Stimulated activated memory B cell treated with anti-CD40 and anti-IgM and Interleukin-4, amounts not matched to agents 10 μg/mL and 1 μg/mL and 100 μg/mL, for 72 hours (primary cell): ENCODE measurements around the gene FBXO3.
A peak's percentile ranks its signal among the peaks of the same experiment; 100 is the strongest.

ENCODE experiments used
- ATAC-seq: fragments of 150-1000 bp; cut with Tn5 transposase; 2 replicates; pipeline ENCODE4 v1.10.0; 2021
- H3K27ac Mint-ChIP-seq: one replicate; pipeline ENCODE4 v1.8.0; 2022; ENCODE audit warnings: mild to moderate bottlenecking, mixed read lengths
- H3K27me3 Mint-ChIP-seq: one replicate; pipeline ENCODE4 v1.8.0; 2022; ENCODE audit warnings: mixed read lengths
- H3K36me3 Mint-ChIP-seq: one replicate; pipeline ENCODE4 v1.8.0; 2022; ENCODE audit warnings: mixed read lengths
- H3K4me1 Mint-ChIP-seq: one replicate; pipeline ENCODE4 v1.8.0; 2022; ENCODE audit warnings: mixed read lengths
- H3K4me3 Mint-ChIP-seq: one replicate; pipeline ENCODE4 v1.8.0; 2022; ENCODE audit warnings: mild to moderate bottlenecking, moderate library complexity, mixed read lengths
- H3K9me3 Mint-ChIP-seq: one replicate; pipeline ENCODE4 v1.8.0; 2022; ENCODE audit warnings: mixed read lengths

The FBXO3 gene

DNA sequence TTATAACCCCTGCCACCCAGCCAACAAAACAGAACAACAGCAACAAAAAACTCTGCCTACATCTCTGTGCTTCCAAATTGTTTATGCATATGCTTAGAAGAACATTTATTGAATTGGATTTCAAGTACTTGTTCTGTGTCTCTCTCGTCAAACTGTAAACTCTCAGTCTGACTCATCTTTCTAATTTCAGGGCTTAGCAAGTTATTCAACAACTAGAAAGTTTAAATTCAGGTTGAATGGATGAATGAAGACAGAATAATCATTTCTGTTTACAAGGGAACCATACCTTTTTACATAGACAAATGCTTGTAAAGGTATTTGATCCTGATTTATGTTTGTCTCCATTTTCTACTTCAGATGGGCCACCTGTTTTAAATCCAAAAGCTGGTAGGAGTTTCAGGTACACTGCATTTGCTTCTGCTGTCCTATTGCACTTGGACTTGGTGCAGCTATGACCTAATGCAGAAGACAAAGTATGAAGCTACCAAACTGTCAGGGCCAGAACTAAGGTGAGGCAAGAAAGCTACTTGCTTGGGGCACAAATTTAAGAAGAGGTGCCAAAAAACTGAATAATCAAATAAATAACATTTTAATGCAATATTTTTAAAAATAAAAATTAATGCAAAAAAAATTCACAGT is 1.6 kb upstream of the FBXO3 start:
- Mint-ChIP-seq H3K27me3 (peaks cover 27% of the 10 kb centered on the region), H3K4me3 (peak overlapping the region; percentile 99), H3K4me1 (peaks cover 39% of the 10 kb centered on the region), H3K36me3 (no peaks in the 10 kb centered on the region), H3K27ac (no peak overlapping the region), H3K9me3 (no peaks in the 10 kb centered on the region)
- ATAC-seq: no peak

DNA sequence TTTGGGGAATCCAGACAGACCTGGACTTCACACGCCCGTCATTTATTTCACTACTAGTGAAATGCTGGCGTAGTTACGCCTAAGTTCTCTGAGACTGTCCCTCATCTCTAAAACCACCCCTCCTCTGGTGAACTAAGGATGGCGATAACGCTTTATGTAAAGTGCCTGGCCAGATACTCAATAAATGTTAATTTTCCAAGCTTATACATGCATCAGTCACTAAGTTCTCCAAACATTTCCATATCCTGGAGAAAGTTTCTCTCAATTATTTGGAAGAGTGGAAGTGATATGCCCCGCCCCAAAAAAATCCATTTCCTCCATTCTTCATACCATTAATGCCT is 1.1 kb upstream of the FBXO3 start:
- Mint-ChIP-seq H3K27me3 (peaks cover 26% of the 10 kb centered on the region), H3K4me3 (peak overlapping the region; percentile 99), H3K36me3 (peaks cover 1% of the 10 kb centered on the region), H3K4me1 (peaks cover 41% of the 10 kb centered on the region), H3K27ac (peak overlapping the region; percentile 82), H3K9me3 (no peaks in the 10 kb centered on the region)
- ATAC-seq: no peak

DNA sequence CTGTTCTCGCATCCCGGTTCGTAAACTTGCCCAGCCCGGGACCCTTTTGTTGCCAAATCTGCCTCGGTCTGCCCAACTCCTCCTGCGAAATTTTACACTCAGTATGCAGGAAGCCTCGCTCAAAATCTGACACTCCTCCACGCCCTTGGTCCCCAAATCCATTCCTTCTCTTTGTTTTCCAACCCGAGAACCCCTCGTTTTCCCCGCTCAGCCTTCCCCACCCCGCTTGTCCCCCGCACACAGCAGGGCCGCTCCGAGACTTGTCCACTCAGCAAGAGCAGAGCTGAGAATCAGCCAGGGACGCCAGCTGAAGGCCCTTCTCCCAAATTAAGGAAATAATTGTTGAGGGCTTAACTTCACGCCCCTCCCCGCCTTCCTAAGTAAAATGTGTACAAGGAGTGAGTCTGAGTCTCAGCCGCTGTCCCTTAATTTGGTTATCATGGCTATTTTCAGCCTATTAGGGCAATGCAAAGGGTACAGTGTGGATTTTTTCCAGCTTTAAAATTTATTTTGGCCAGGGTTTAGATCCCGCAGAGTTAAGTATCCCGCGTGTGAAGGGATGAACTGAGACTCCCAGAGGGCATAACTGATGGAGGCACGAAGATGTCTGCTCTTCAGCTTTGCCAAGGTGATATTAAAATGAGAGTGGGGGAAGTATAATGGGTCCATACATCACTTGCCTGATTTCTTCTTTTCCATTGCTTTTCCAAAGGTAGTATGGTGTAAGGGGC is 581 bp upstream of the FBXO3 start:
- H3K9me3 Mint-ChIP-seq: no peaks in the 10 kb centered on the region
- H3K27ac Mint-ChIP-seq: peak overlapping the region; percentile 82
- H3K4me3 Mint-ChIP-seq: peak overlapping the region; percentile 99
- peaks cover 46% of the 10 kb centered on the region for H3K4me1 Mint-ChIP-seq
- peak; percentile 3 for ATAC-seq
- peaks cover 7% of the 10 kb centered on the region for H3K36me3 Mint-ChIP-seq
- peaks cover 20% of the 10 kb centered on the region for H3K27me3 Mint-ChIP-seq

DNA sequence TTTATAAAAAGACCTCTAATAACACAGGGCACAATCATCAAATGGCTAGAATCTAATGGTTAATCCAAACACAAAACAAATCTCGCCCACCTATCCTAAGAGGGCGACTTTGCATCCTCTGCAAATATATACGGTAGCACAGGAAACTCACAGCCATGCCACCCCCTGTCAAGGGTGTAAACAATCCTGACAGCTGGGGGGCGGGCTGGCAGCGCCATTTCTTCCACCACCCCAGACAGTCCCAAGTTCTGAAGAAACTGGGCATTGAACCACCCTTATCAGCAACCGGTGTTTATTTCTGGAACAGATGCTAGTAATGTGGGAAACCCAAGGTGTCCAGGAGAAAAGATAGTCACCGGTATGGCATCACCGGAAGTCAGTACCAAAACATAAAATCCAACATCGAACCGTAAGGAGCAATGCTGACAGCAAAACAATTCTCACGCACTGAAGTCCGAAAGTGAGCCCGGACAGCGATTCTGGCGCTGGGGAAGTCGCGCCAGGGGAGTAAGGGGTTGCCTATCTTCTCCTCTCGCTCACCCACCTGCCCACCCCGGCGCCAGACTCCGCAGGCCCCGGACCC is 825 bp downstream of the FBXO3 start:
- no peak for ATAC-seq
- Mint-ChIP-seq H3K9me3 (no peaks in the 10 kb centered on the region), H3K4me1 (peaks cover 50% of the 10 kb centered on the region)

DNA sequence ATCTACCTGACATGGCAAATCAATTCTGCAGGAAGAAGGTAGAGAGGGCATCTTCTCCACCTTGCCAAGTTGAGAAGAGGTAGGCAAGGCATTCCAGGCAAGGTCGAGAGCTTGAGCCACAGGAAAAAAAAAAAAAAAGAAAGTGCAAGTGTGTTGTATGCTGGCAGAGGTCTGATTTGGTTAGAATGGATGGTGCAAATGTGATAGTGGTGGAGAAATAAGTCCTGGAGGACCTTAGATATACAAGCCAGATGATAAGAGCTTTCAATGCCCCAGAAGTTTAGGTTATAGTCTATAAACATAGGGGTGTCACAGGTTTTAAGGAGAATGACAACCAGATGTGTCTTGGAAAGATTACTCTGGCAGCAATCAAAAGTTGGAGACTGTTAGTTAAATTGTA is 1.4 kb downstream of the FBXO3 start:
- ATAC-seq: no peak
- Mint-ChIP-seq H3K4me3 (peak overlapping the region; percentile 35), H3K27me3 (peaks cover 8% of the 10 kb centered on the region), H3K9me3 (no peaks in the 10 kb centered on the region), H3K36me3 (peaks cover 14% of the 10 kb centered on the region), H3K4me1 (peaks cover 50% of the 10 kb centered on the region), H3K27ac (no peak overlapping the region)

More for the DNA sequence above, 825 bp downstream of the FBXO3 start:
- H3K4me3 Mint-ChIP-seq: peak overlapping the region; percentile 99
- peaks cover 14% of the 10 kb centered on the region for H3K36me3 Mint-ChIP-seq
- peaks cover 13% of the 10 kb centered on the region for H3K27me3 Mint-ChIP-seq
- H3K27ac Mint-ChIP-seq: peak overlapping the region; percentile 82

DNA sequence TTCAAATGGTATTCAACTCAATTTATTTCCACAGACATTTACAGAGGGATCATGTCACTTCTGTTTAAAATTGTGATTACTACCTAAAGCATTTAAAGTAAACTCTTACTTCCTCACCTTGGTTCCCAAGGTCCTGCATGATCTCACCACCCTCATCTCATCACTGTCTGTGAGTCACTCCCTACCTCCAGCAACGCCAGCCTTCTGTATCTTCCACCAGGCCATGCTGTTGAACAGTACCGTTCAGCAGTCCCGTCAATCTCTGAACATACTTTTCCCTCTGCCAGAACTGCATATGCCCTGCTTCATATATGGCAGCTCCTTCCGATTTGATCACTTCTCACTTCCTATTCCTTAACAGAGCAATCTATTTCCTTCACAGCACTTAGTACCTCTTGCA is 2.0 kb downstream of the FBXO3 start:
- H3K9me3 Mint-ChIP-seq: no peaks in the 10 kb centered on the region
- H3K36me3 Mint-ChIP-seq: peaks cover 14% of the 10 kb centered on the region
- H3K27me3 Mint-ChIP-seq: peaks cover 8% of the 10 kb centered on the region
- ATAC-seq: no peak
- H3K4me3 Mint-ChIP-seq: peak overlapping the region; percentile 35
- peaks cover 50% of the 10 kb centered on the region for H3K4me1 Mint-ChIP-seq
- no peak overlapping the region for H3K27ac Mint-ChIP-seq

DNA sequence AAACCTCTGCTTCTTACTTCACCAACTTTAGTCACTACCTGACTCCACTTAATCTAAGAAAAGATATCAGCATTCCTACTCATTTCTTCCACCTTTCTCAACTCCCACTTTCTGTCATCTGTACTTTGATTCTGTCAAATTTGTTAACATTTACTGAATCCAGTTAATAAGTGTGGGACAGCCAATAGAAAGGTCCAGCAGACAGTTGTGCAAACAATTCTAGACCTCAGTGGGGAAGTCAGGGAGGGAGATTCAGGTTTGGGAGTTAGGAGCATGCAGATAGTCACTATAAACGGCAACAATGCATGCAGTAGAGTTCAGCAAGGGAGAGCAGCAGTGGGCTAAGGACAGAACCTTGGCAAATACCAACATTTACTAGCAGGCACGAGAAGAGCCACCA is 4.1 kb downstream of the FBXO3 start:
- Mint-ChIP-seq H3K36me3 (peaks cover 32% of the 10 kb centered on the region), H3K27ac (no peak overlapping the region), H3K9me3 (no peaks in the 10 kb centered on the region), H3K4me1 (peaks cover 42% of the 10 kb centered on the region), H3K27me3 (no peaks in the 10 kb centered on the region), H3K4me3 (no peak overlapping the region)
- ATAC-seq: no peak

DNA sequence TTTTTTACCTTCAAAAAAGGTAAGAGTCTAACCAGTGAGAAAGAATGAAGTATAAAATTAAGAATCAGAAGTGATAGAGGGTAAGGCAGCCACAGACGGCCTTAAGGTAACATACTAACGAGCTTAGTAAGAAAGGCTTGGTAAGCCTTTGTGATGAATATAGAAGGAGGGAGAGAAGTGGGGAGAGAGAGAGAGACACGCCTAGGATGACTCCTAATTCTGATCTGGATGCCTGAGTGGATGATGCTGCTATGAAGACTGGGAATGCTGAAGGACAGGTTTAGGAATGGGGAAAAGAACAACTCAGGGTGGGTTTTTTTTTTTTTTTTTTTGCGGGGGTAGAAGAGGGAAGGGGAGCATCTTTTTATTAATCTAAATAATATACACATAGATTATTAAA is 4.8 kb downstream of the FBXO3 start:
- H3K4me3 Mint-ChIP-seq: no peak overlapping the region
- peaks cover 39% of the 10 kb centered on the region for H3K36me3 Mint-ChIP-seq
- H3K27ac Mint-ChIP-seq: no peak overlapping the region
- no peaks in the 10 kb centered on the region for H3K9me3 Mint-ChIP-seq
- ATAC-seq: no peak
- peaks cover 35% of the 10 kb centered on the region for H3K4me1 Mint-ChIP-seq
- H3K27me3 Mint-ChIP-seq: no peaks in the 10 kb centered on the region

DNA sequence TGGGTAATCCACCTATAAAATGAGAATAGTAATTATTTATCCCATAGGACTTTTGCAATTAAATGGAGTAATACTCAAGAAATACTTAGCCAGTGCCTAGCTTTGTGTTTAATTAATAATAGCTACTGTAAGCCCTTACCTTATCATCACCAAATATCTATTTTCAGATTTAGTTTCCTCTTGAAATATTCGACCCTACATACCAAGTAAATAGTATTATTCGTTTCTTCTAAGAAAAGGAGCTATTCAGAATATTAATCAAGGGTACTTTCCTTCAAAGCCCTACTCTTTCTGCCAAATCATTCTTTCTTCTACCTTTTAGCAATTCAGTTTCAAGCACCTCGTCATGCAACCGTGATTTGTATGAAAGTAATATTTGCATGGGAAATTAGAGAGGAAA is 6.7 kb downstream of the FBXO3 start:
- ATAC-seq: no peak
- no peak overlapping the region for H3K27ac Mint-ChIP-seq
- H3K36me3 Mint-ChIP-seq: peaks cover 57% of the 10 kb centered on the region
- H3K4me3 Mint-ChIP-seq: no peak overlapping the region
- peaks cover 21% of the 10 kb centered on the region for H3K4me1 Mint-ChIP-seq
- no peaks in the 10 kb centered on the region for H3K9me3 Mint-ChIP-seq
- no peaks in the 10 kb centered on the region for H3K27me3 Mint-ChIP-seq

DNA sequence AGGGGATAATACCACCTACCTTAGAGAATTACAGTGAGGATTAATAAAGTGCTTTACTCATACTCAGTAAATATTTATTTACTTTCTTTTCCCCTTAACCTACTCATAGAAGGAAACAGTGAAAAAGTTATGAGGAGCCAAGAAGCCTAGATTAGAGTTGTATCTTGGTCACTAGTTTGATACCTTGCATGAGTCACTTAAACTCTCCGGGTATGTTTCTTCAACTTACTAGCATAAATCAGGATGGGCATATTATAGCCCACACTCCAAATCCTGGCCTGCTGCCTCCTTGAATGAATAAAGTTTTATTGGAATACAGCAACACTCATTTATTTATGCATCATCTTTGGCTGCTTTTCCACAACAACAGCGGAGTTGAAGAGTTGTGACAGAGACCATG is 8.2 kb downstream of the FBXO3 start:
- no peak overlapping the region for H3K4me3 Mint-ChIP-seq
- H3K27me3 Mint-ChIP-seq: no peaks in the 10 kb centered on the region
- H3K27ac Mint-ChIP-seq: no peak overlapping the region
- no peaks in the 10 kb centered on the region for H3K9me3 Mint-ChIP-seq
- no peak for ATAC-seq
- peaks cover 68% of the 10 kb centered on the region for H3K36me3 Mint-ChIP-seq
- H3K4me1 Mint-ChIP-seq: peaks cover 21% of the 10 kb centered on the region

DNA sequence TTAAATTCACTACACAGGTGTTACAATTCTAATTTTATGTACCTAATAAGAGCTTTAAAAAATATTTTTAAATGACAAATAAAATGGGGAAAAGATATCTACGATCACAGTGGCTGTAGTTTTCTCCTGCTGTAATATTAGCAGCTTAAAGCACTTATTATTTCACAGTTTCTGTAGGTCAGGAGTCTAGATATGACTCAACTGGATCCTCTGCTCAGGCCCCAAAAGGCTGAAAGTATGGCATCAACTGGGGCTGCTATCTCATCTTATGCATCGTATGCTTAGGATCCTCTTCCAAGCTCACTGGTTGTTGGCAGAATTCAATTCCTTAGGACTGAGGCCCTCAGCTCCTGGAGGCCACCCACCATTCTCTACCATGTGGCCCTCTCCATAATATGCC is 12.8 kb downstream of the FBXO3 start:
- no peaks in the 10 kb centered on the region for H3K27me3 Mint-ChIP-seq
- no peaks in the 10 kb centered on the region for H3K9me3 Mint-ChIP-seq
- peaks cover 76% of the 10 kb centered on the region for H3K36me3 Mint-ChIP-seq
- H3K27ac Mint-ChIP-seq: no peak overlapping the region
- peaks cover 23% of the 10 kb centered on the region for H3K4me1 Mint-ChIP-seq
- ATAC-seq: no peak
- H3K4me3 Mint-ChIP-seq: no peak overlapping the region

DNA sequence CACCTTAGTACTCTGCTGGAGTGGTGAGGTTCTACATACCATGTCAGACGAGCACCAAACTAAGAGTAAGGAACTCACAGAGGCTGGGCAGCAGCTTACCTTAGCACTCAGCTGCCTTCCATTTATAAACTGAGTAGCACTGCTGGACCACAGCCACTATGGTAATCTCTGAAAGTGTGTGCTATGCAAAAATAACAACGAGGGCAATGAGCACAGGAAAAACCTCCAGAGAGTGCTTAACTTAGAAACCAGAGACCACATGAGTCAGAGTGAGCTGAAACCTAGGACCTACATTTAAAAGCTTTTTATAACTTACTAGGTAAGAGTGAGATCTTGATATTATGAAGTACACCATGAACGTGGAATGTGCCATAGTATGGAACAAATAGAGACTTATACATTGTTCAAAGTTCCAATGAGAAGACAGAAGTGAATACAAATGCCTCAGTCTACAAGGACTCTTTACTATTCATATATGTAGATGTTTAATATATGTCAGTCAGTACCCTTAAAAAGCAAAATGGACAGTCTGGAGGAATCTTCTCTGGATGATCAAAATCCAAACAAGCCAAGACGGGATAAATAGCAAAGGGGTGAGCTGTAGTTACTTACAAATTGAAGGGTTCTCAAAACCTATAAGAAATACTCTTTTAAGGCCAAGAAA is 20.9 kb downstream of the FBXO3 start:
- no peak overlapping the region for H3K4me3 Mint-ChIP-seq
- no peaks in the 10 kb centered on the region for H3K27me3 Mint-ChIP-seq
- H3K27ac Mint-ChIP-seq: peak overlapping the region; percentile 49
- ATAC-seq: peak; percentile 41
- no peaks in the 10 kb centered on the region for H3K9me3 Mint-ChIP-seq
- H3K36me3 Mint-ChIP-seq: peaks cover 13% of the 10 kb centered on the region
- no peaks in the 10 kb centered on the region for H3K4me1 Mint-ChIP-seq

DNA sequence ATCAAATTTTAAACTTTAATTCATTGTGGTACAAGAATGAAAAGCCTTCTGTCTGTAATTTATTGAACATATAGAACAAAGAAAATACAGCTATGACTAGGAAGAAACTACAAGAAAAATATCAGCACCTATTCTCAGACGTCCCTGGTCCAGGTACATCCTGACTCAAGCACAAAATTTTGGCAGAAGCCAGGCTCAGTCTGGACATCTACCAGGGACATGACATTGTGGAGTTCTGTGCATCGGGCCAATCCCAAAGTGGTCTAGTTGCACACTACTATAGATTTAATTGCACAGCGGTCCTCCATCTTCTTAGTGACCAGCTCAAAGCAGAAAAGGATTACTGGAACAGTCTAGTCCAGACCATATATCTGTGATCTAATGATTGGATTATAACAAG is 22.4 kb downstream of the FBXO3 start:
- no peak for ATAC-seq
- H3K9me3 Mint-ChIP-seq: no peaks in the 10 kb centered on the region
- H3K4me1 Mint-ChIP-seq: no peaks in the 10 kb centered on the region
- no peaks in the 10 kb centered on the region for H3K27me3 Mint-ChIP-seq
- H3K4me3 Mint-ChIP-seq: no peak overlapping the region
- peaks cover 10% of the 10 kb centered on the region for H3K36me3 Mint-ChIP-seq
- no peak overlapping the region for H3K27ac Mint-ChIP-seq

DNA sequence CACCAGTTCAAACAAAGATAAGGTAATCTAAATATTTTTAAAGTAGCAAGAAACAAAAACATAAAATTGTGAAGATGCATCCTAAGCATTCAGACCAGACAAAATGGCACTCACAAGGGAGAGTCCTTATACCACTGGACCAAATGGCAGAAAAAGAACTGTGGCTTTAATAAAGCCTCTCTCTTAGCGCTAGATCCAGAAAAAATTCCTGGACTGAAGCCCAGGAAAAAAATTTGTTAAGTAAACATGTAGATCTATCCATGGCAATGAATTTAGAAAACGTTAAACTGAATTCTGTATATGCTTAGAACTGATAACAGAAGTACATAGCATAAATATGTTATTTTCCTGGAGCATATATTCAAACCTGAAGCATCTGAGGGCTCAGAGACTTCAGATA is 26.3 kb downstream of the FBXO3 start:
- peaks cover 13% of the 10 kb centered on the region for H3K36me3 Mint-ChIP-seq
- no peaks in the 10 kb centered on the region for H3K4me1 Mint-ChIP-seq
- ATAC-seq: no peak
- no peaks in the 10 kb centered on the region for H3K9me3 Mint-ChIP-seq
- no peak overlapping the region for H3K27ac Mint-ChIP-seq
- H3K27me3 Mint-ChIP-seq: no peaks in the 10 kb centered on the region
- no peak overlapping the region for H3K4me3 Mint-ChIP-seq

DNA sequence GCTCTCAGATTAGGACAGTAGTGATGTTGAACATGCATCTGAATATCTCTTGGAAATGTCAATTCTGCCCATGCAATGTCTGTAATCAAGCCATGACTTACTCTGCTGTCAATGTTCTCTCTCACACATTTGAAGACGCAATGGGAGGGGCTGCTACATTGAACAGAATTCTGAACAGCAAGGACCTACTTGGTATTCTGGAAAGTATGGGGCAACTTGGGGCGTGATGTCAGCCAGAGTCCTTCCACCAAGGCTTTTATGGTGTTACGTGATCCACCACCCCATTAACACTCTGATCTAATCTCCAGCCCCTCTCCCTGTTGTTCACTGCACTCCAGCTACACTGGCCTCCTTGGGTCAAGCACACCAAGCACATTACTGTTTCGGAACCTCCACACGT is 31.0 kb downstream of the FBXO3 start:
- no peaks in the 10 kb centered on the region for H3K4me1 Mint-ChIP-seq
- no peaks in the 10 kb centered on the region for H3K27me3 Mint-ChIP-seq
- peaks cover 17% of the 10 kb centered on the region for H3K36me3 Mint-ChIP-seq
- H3K27ac Mint-ChIP-seq: no peak overlapping the region
- H3K9me3 Mint-ChIP-seq: no peaks in the 10 kb centered on the region
- ATAC-seq: no peak
- no peak overlapping the region for H3K4me3 Mint-ChIP-seq
